Measurements from ENCODE around the gene MAGOH. TPM values are rescaled to one million over a fixed set of nuclear protein-coding genes. Genes with fewer than 3 reads are reported as not detected.
"Not testable (repeated sequence)": the region's sequence is repeated elsewhere in the genome, so short reads cannot be mapped to it uniquely, and the experiment has no call there.

The MAGOH gene
- polyA plus RNA-seq, 1 donor: 94.0 TPM

DNA sequence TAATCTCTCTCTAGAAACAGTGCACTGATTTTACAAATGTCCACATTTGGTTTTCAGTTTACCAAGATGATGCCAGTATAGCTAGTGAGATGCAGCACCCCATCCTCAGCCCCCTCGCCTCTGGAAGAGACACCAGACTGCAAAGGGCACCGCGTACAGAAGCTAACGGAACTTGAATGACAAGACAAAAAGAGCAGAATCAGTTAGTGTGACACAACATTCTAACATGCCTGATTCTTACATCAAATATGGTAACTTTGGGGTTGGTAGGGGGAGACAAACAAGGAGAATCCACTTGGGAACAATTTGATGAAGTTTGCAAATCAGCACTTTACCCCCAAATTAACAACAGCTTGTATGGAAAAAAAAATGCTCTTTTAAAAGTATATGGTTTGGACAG is 4.1 kb upstream of the MAGOH start:
- no peak for DNase-seq

DNA sequence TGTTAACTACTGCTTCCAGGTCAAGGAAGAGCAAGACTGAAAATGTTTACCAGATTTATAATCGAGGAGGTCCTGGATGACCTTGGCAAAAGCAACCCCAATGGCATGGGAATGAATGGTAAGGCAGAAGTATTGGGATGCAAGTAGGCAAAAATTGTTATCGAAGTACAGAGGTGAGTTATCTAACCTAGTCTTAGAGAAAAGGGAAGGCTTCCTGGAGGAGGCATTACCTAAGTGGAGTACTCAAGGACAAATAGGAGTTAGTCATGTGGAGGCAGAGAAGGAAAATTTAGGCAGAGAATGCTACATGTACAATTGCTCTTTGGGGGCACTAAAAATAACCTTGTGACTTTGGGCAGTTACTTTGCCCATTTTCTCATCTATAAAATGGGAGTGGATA is 3.5 kb upstream of the MAGOH start:
- no peak for DNase-seq

DNA sequence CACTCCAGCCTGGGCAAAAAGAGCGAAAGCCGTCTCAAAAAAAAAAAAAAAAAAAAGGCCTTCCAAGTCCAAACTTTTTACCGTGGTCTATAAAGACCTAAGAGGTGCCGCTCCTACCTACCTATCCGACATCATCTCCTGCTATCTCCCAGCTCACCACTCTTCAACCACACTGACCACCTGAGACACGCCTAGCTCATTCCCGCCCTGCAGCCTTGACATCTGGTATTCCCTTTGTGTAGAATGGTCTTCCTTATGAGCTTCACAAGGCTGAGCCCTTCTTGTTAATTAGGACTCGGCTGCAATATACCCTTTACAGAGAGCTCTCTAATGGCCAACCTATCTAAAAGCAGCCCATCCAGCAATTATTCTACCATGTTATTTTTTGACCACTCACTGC is 680 bp downstream of the MAGOH start:
- no peak for DNase-seq

DNA sequence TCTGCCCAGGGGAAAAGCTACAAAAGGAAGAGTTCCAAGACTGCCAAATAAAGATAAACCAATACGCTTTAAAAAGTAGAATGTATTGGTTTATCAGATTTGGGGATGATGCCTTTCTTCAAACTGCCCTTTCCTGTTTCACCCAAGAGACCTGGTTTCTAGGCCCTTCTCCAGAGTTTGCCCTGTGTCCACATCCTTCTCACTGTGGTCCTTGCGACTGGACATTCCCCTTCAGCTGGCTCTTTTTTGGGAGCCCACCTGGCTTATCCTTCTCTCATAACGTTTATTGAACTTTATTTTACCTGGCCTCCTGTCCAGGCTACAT is 17.4 kb downstream of the MAGOH start:
- no peak for DNase-seq

DNA sequence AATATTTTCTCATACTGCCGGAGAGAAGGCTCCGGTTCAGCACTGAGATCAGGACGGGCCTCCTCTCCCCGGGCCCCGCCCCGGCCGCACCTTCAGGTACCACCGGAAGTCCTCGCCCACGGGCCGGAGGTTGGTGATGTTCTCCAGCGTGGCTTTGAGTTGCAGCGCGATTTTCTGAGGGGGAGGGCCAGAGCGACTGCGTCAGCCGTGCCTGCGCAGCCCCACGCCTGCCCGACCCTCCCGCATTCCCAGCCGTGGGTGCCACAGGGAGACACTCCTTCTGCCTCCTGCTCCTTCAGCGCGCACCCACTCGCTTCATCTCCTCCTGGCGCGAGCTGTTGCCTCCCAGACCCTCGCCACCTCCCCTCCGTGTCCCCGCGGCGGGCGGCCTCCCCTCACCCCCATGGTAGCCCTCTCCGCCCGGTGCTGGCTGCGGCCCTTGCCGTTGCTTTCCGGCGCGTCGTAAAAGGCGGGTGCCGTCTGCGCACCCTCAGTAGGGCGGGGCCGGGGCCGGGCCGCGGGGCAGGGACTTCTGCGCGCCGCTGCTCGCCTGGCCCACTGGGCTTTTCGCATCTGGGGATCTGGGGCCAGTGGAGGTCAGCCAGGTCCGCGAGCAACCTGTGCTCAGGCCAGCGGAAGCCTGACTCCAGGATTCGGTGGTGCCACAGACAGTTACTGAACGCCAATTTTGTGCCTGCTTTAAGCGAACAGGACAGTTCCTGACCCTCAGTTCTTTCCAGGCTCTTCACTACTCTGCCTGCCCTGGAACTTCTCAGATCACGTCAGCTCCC is 18.0 kb downstream of the MAGOH start, which contains the start of gene CZIB:
TSS of gene CZIB (minus strand) at position 464 of the 791 bp plus-strand sequence. CDS start at position 405, 59 bp downstream.
- peak; percentile 91 for DNase-seq

DNA sequence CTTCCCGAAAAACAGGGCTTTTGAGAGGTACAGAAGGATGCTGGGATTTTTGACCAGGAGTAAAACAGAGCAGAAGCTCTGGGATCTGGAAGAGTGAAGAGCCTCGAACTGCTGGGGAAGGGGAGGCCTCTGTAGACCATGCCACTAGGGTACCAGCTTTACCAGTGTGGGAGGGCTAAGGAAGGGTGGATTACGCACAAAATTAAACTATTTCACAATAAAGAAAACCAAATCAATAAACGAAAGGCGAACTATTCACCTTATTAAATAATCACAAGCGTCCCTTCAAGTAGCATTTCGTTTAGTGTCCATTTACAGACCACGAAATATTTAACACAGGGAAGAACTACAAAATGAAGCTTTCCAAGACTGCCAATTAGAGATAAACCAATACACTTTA is 18.6 kb downstream of the MAGOH start:
- peak; percentile 2 for DNase-seq

DNA sequence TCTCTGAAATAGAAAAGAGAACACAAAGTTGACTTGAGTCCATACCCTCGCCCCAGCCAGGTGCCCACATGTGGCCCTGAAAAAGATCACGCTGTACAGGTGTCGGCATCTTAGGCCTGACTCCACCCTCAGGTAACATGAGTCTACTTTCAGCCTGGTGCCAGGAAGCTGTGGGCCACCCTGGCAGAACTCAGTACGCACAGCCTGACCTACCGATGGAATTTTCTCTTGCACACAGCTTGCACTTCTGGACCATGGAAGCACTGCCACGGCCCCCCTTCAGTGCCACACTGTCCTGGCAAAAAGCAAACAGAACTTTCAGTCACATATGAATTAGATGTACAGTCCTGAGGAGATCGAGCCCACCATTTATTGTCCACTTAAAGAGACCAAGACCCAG is 20.1 kb downstream of the MAGOH start:
- DNase-seq: no peak

DNA sequence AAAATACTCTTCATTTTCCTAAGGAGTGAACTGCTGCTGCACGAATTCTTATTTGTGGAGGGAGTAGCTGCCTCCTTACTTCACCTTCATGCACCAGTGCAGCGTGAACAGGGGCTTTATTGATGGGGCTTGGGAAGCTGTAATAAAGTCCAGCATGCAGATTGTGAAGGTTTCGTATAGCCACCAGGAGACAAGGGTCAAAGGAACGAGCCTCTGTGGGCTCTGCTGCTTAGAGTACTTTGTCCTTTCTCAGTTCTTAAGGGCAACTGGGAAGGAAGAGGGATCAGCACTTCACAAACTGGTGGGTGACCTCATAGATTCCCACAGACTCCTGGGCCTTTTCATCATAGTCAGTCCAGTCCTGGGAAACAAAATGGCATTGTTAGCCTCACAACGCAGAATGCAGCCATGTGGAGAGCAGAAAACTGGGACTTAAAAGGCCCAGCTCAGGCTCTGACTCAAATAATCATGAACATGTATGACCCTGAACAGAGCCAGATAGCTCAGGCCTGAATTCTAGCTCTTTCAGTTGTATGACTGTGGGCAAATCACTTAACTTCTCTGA is 23.9 kb downstream of the MAGOH start:
- peak; percentile 7 for DNase-seq

DNA sequence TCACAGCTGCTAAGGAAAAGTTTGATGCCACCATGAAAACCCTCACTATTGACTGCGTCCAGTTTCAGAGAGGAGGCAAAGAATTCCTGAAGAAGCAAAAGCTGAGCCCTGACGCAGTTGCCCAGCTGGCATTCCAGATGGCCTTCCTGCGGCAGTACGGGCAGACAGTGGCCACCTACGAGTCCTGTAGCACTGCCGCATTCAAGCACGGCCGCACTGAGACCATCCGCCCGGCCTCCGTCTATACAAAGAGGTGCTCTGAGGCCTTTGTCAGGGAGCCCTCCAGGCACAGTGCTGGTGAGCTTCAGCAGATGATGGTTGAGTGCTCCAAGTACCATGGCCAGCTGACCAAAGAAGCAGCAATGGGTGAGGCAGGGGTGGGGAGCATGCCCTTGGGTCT is 27.4 kb downstream of the MAGOH start:
- no peak for DNase-seq

DNA sequence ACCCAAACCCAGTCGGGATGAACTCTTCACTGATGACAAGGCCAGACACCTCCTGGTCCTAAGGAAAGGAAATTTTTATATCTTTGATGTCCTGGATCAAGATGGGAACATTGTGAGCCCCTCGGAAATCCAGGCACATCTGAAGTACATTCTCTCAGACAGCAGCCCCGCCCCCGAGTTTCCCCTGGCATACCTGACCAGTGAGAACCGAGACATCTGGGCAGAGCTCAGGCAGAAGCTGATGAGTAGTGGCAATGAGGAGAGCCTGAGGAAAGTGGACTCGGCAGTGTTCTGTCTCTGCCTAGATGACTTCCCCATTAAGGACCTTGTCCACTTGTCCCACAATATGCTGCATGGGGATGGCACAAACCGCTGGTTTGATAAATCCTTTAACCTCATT is 28.0 kb downstream of the MAGOH start:
- DNase-seq: no peak

DNA sequence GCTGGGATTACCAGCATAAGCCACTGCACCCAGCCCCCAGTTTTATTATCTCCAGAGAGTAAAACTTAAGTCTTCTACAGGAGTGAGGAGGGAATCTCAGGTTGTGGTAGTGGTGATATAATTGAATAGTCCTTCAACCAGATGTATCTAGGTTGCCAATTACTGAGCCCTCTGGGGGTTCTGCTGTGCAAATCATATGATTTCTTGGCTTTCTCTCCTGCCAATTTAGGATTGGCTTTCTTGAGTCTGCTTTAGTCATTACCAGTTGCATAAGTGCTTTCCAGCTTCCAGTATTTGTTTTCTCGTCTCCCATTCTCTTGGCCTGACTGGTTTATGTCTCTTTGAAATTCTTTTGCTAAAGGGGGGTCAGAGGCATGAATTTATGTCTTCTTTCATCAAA is 30.6 kb downstream of the MAGOH start:
- no peak for DNase-seq

DNA sequence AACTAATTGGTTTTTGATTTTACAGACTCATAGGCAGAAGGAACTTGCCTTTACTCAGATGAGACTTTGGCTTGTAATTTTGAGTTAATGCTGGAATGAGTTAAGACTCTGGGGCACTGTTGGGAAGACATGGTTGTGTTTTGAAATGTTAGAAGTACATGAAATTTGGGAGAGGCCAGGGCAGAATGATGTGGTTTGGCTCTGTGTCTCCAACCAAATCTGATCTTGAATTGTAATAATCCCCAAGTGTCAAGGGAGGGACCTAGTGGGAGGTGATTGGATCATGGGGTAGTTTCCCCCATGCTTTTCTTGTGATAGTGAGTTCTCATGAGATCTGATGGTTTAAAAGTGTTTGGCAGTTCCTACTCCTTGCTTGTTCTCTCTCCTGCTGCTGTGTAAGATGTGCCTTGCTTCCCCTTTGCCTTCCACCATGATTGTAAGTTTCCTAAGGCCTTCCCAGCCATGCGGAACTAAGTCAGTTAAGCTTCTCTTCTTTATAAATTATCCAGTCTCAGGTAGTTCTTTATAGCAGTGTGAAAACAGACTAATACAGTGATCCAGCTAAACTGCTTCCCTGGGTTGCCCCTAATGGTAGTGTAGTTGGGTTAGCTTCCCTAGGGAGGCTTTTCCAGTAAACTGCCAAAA is 31.5 kb downstream of the MAGOH start:
- DNase-seq: no peak

DNA sequence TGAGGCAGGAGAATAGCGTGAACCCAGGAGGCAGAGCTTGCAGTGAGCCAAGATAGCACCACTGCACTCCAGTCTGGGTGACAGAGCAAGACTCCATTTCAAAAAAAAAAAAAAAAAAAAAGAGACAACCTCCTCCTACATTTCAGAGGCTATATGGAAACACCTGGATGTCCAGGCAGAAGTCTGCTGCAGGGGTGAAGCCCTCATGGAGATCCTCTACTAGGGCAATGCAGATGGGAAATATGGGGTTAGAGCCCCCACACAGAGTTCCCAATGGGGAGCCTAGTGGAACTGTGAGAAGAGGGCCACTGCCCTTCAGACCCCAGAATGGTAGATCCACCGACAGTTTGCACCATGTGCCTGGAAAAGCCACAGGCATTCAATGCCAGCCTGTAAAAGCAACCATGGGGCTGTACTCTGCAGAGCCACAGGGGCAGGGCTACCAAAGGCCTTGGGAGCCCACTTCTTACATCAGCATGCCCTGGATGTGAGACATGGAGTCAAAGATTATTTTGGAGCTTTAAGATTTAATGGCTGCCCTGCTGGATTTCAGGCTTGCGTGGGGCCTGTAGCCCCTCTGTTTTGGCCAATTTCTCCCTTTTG is 32.1 kb downstream of the MAGOH start:
- DNase-seq: not testable (repeated sequence)

DNA sequence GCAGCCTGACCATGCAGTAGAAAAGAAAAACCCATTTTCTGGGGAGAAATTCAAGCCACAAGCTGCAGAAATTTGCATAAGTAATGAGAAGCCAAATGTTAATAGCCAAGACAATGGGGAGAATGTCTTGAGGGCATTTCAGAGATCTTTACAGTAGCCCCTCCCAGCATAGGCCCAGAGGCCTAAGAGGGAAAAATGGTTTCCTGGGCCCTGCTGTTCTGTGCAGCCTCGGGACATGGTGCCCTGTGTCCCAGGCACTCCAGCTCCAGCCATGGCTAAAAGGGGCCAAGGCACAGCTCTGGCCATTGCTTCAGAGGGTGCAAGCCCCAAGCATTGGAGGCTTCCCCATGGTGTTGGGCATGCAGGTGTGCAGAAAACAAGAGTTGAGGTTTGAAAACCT is 32.8 kb downstream of the MAGOH start:
- not testable (repeated sequence) for DNase-seq

DNA sequence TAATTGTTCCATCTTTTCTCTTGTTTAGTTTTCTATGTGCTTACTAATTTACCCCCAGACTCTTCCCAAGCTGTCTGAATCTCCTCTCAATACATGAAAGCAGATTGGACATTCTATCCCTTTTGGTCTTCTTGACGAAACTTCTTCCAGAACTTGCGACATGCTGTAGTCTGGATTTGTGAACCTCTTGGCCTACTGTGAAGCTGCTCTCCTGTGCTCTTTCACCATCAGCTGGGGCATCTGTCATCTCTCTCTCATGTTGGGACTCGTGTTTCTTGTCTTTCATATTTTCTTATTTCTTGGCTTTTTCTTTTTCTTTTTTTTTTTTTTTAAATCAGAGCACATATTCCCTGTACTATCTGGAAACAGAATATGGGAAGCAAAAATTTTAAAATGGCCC is 34.9 kb downstream of the MAGOH start:
- DNase-seq: no peak

DNA sequence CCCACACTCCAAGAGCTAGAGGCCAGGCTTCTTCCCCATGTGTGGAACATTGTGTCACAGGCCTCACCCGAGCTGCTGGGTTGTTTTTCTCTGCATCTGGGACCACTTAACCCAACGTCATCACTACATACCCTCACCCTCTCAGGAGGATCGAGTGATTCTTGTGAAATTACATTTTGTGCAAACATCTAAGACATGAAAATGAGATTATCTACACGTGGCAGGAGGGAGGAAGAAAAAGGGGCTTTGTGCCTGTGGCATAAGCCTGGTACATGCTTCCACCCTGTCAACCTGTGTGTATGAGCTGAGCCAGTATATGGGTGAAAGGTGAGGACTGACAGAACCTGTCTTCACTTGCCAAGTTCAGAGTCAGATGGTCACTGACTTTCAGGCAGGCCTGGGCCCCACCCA is 40.1 kb downstream of the MAGOH start:
- no peak for DNase-seq

DNA sequence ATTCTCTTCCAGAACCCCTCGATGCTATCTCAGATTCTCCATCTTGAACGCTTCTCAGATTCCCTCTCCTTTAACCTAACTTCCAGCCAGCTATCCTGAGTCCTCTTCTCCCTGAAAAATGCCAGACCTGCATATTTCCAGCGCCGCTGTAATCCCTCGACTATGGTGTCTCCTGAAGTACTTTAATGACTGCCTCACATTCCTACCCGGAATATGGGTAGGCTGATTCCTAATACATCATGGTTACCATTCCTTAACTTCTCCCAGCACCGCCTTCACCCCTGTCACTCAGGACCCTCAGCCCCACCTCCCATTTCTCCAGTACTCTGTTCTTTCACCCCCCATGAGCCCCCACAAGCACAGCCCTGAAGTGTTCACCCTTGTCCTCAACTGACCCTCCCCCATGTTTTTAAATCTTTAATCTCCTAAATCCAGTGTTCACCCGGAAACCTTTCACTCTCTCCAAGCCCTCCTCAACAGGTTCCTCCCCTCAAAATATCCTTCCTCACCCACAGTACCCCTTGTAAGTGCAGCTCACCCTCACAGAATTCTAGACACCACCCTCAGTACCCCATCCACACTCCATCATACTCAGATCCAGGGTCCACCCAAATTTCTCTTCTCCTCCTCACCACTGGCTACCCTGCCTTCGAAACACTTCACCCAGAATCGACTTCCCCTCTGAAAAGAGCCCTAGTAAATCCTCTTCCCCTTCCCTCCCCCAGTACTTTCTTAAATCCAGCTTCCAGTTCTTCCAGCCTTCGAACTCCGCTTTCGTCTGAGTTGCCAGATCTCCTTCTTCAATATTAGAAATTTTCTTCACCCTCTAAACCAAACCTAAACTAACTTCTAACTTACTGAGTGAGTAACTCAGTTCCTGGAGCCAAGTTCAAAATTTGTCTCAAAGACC is 40.8 kb downstream of the MAGOH start:
- DNase-seq: no peak

DNA sequence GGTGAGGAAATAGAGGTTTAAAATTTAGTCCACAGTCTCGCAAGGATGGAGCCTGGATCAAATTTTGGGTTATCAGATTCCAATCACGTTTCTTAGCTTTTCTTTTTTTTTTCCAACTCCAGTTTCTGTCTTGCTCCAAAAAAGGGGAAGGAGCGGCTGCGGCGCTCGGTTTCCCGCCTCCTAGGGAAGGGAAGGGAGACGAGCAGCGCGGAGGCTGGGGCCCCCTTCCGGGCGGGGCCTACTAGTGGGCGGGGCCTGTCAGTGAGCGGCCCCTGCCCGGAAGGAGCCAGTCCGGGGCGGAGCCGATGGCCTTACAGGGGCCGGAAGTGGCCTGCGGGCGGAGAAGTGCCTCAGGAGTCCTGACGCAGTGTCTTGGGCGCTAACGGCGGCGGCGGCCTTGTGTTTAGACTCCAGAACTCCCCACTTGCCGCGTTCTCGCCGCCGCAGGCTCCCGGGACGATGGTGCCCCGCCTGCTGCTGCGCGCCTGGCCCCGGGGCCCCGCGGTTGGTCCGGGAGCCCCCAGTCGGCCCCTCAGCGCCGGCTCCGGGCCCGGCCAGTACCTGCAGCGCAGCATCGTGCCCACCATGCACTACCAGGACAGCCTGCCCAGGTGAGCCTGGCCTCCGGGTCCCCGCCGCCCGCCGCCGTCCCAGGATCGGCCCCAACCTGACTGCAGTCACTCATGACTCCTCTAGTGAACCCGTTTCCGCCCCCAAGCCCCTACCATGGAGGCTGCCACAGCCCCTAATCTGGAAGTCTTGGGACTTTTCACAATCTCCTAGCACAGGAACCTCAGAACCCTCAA is 41.6 kb downstream of the MAGOH start, which contains the start of gene CPT2:
TSS of gene CPT2 (plus strand) at position 340 of the 806 bp plus-strand sequence. CDS start at position 460, 120 bp downstream.
- peak; percentile 93 for DNase-seq

DNA sequence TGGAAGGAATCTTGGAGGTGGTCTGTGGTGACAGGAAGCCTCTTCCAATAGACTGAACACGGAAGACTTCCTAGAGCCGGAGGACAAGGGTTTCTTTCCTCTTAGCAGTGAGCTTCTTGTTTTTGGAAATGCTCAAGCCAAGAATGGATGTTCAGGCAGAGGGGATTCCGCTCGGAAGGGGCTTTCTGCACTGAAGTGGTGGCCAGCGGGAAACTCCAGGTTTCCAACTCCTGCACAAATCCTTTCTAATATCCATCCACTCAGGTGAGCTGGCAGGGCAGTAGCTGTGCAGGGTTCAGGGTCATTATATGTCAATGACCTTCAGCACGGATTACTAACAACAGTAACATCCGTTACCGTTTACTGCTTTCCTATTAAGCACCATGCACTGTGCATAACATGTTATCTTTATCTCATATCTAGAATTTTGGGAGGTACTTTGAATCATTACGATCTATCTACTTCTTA is 42.3 kb downstream of the MAGOH start:
- no peak for DNase-seq

DNA sequence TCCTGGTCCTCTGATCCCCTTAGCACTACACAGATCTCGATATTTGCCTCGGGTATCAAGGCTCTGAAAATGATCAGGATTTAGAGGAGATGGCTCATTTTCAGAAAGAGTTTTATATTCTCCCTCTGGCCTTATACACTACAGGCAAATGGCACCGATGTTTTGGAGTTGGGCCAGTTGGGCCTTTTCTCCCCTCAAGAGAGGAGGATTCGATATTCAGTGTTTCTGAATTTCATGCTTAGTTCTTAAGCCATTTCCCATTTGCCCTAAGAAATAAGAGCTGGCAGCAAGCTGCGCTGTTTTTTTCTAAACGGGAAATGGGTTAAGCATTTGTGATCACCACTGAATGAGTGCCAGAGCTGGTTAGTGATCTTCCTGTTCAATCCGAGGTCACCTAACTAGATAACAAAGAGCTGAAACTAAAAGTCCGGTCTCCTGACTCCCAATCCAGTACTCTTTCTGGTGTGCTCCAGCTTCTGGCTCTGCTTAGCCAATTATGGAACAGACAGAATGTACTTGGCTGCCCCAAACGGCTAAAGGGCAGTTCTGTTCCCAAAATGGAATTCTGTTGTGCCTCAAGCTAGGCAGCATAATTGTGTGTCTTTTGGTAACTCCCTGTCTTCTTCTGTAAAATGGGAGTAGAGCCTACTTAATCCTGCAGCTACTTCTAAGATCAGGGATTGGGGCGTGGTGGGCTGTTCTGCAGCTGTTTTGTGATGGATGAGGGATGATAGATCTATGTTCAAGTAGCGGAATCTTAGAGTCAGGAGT is 42.9 kb downstream of the MAGOH start:
- DNase-seq: no peak

Data from left kidney (tissue), 2 donors.